GM19043 (cell line): ENCODE results near the gene GPR157.

Experiments
- ATAC-seq: cut with Tn5 transposase; IDR thresholded peaks from one replicate; pipeline ENCODE4 v1.9.1; 2021; ENCODE audit warnings: low read depth; ENCODE audit not compliant: unreplicated experiment

Gene GPR157

GRCh38 chr1:9093581-9093980, 35.3 kb downstream of the GPR157 start:
- no peak for ATAC-seq

DNA sequence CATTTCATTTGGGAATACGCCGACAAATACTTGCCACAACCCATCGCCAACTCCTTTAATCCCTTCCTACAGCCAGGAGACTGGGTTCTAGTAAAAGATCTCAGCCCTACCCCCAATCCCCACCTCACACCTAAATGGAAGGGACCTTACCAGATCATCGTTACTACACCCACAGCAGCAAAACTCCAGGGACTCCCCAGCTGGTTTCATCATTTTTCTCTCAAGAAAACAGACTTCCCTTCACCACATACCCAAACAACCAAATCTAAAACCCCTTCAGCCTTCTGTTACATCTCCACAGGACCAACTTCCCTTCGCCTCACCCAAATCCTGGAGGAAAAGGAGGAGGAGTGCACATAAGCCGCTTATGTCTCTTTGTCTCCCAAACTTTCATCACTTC, 35.8 kb downstream of the GPR157 start:
- ATAC-seq: no peak

DNA sequence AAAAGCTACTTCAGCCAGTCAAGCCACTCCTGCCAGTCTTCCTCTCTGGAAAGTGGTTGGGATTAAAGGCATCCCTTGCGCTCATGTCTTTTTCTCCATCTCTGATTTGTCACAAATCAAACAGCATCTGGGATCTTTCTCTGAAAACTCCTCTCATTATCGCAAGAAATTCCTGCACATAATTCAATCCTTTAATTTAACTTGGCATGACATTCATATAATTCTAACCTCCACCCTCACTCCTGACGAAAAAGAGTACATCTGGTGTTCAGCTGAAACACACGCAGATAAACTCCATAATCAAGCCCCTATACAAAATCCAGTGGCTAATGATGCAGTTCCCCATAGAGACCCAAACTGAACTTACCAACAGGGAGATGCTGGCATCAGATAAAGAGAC, 40.1 kb downstream of the GPR157 start:
- ATAC-seq: no peak

- no peak for ATAC-seq
Measured at GRCh38 chr1:9087411-9088125, 41.3 kb downstream of the GPR157 start.

- no peak for ATAC-seq
Measured at GRCh38 chr1:9086796-9087195, 42.1 kb downstream of the GPR157 start.

DNA sequence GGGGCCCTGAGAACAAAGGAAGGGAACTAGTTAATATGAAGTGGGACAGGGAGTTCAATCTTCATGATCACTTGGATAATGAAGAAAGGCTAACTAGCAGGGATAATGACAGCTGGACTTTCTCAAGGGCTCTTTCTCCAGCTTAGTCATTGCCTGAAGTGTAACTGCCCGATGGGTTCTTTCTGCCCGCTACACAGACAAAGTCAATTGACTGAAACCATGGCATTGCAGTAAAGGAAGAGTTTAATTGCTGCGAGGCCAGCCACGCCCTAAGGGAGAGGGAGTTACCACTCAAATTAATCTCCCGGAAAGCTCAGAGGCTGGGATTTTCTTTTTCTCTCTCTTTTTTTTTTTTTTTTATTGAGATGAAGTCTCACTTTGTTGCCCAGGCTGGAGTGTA, 42.9 kb downstream of the GPR157 start:
- no peak for ATAC-seq

DNA sequence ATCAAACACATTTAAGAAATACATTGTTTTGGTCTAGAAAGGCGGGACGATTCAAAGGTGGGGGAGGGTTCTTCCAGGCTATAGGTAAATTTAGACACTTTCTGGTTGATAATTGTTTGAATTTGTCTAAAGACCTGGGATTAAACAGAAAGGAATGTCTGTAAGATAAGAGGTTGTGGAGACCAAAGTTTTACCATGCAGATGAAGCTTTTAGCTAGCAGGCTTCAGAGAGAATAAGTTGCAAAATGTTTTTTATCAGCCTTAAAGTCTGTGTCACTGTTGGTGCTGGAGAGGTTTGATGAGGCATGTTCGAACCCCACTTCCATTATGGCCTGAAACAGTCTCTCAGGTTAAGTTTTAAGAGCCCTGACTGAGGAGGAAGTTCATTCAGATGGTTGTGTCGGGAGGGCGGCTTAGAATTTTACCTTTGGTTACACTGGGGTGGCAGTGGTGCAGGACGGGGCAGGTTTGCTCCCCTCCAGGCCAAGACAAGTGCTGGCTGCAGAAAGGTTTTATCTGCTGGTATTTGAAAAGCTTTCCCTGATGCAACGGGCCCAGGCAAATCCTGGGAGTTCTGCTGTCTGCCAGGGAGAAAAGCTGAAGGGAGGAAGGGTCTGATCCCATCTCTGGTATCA, 43.5 kb downstream of the GPR157 start:
- ATAC-seq: no peak

DNA sequence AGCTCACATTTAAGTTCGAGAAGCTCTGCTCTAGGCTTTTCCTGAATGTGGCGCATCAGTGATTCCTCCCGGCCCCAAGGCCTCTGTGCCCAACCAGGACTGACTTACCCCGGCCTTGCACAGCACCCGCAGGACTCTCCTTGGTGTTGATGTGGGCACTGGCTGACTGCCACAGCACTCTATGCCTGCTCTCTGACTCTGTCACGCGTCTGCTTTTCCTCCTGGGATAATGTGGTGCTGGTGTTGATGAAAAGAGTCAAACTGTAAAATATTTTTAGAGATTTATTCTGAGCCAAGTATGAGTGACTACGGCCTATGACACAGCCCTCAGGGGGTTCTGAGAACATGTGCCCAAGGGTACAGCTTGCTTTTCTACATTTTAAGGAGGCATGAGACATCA, 44.0 kb downstream of the GPR157 start:
- ATAC-seq: no peak

DNA sequence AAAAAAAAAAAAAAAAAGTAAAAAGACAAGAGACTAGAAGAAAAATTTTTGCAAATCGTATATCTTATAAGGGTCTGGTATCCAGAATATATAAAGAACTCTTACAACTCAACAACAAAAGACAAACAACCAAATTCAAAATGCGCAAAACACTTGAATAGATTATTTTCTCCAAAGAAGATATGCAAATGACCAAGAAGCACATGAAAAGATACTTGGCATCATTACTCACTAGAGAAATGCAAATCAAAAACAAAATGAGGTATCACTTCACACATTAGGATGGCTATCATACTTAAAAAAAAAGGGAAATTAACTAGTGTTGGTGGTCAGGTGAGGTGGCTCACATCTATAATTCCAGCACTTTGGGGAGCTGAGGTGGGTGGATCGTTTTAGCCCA, 47.4 kb downstream of the GPR157 start:
- ATAC-seq: no peak

- no peak for ATAC-seq
Measured at GRCh38 chr1:9080705-9081291, 48.1 kb downstream of the GPR157 start.

DNA sequence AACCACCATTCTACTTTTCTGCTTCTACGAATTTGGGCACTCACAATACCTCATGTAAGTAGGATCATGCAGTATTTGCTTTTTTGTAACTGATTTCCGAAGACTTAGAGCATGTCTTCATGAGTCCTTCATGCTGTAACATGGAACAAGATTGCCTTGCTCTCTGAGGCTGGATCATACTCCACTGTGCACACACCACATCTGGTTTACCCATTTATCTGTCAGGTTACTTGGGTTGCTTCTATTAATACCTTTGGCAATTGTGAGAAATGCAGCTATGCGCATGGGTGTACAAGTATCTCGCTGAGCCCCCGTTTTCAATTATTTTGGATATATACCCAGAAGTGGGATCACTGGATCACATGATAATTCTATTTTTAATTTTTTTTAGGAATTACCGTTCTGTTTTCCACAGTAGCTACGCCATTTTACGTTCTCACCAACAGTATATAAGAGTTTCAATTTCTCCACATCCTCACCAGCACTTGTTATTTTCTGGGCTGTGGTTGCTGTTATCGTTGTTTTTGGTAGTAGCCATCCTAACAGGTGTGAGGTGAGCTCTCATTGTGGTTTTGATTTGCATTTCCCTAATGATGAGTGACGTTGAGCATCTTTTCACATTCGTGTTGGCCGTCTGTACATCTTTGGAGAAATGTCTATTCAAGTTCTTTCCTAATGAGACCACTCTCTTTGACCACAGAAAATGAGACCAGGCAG, 48.8 kb downstream of the GPR157 start:
- ATAC-seq: no peak

GRCh38 chr1:9078752-9079500, 50.0 kb downstream of the GPR157 start:
- ATAC-seq: no peak

DNA sequence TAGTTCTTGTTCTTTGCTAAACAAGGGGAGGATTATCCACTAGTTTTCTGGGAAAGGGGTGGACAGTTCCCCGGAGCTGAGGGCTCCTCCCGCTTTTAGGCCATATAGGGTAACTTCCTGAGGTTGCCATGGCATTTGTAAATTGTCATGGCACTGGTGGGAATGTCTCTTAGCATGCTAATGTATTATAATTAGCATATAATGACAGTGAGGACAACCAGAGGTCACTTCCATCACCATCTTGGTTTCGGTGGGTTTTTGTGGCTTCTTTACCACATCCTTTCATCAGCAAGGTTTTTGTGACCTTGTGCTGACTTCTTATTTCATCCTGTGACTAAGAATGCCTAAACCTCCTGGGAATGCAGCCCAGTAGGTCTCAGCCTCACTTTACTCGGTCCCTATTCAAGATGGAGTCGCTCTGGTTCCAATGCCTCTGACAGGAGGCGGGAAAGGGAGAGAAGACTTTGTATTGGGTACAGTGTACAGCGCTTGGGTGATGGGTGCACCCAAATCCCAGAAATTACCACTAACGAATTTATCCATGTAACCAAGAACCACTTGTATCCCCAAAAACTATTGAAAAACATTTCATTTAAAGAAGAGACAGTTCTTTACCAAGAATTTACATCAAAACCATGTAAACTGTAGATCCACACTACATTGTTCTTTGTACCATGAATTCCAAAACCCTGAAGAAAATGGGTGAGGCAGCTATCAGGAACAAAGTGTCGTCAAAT, 50.7 kb downstream of the GPR157 start:
- ATAC-seq: peak; percentile 31

DNA sequence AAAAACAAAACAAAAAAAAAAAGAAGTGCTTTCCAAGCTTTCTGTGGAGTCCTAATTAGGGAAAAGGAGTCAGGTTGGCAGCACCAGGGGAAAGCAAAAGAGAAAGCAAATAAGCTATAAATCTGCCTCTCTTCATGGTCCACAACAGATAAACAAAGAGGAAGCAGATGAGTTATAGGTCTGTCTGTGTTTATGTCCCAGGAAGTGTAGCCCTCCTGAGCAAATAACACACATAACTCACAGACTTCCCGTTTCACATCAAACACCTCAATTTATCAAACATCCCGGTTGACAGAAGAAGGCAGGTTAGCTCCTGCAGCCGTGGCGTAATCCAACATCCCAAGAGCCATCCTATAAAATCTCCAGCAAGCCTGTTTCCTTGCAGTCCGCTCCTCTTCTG, 53.9 kb downstream of the GPR157 start:
- no peak for ATAC-seq

DNA sequence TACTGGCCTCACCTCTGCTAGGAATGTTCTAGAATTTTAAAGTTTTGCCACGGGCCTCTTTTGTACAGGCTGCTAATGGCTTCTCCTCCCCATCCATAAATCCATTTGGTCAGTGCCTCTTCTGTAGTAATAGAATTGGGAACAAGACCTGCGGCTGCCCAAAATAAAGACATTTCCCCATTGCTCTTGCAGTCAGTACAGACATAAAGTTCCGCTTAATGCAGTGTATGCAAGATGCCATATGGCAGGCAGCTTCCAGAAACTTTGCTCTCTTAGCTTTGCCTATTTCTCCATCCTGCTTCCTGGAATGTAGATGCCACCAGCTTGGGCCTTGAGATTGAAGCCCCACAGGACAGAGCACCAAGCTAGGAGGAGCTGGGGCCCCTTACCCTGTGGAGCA, 55.8 kb downstream of the GPR157 start:
- ATAC-seq: no peak

GRCh38 chr1:9071554-9072235, 57.2 kb downstream of the GPR157 start:
- ATAC-seq: no peak

DNA sequence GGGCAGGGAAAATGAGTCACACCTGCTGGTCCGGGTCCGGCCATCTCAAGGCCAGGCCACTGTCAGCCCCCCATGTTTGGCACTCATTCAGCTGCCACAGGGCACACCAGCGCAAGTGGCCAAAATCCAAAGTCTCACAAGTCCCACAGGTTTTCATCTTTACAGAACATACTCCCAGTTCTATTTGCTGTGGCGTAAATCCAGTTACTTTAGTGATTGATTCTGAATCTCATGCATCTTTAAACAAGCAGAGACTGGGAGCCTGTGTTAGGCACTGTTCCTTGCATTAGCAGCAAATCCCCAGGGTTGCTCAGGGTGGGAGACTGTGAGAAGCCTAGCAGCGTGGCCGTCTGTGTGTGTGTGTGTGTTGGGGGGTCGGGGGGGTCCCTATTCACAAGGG, 58.4 kb downstream of the GPR157 start:
- no peak for ATAC-seq

- ATAC-seq: peak; percentile 88
Measured at GRCh38 chr1:9069326-9070100, 59.4 kb downstream of the GPR157 start, which contains the start of gene SLC2A5. Gene SLC2A5 (minus strand): TSS chr1:9069635. CDS start chr1:9069536, 99 bp downstream.

DNA sequence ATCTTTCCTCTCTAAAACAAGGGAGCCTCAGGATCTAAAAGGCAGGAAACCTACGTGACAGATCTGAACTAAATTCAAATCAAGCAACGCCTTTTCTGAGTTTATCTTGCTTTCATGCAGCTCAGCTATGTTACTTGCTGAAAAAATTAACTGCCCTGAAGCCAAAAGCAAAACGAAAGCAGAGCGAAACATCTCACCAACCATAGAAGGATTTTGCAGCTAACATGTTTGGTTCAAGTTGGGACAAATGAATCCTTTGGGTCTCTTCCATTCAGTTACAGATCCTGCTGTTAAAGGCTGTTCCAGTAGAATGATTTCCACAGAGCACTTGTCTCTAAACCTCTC, 59.9 kb downstream of the GPR157 start:
- ATAC-seq: no peak
